H9 (cell line): ENCODE data around the gene RAB31. TPM values are rescaled to one million over a fixed set of nuclear protein-coding genes. Genes with fewer than 3 reads are reported as not detected.

Experiments used
- DNase-seq: peaks from one replicate; pipeline ENCODE4 v3.0.0-alpha.2; 2017
- H2AFZ ChIP-seq: one replicate; pipeline ENCODE4 v1.6.1; 2013; ENCODE audit warnings: mild to moderate bottlenecking, low read length, control low read depth, moderate library complexity
- H2AK5ac ChIP-seq: 2 replicates; pipeline ENCODE4 v1.6.1; 2013; ENCODE audit warnings: low read length, control low read depth, mixed read lengths; ENCODE audit not compliant: insufficient read length
- H2BK120ac ChIP-seq: one replicate; pipeline ENCODE4 v1.6.1; 2013; ENCODE audit warnings: low read depth, mild to moderate bottlenecking, low read length, control low read depth, inconsistent platforms; ENCODE audit not compliant: poor library complexity, severe bottlenecking
- H2BK12ac ChIP-seq: 2 replicates; pipeline ENCODE4 v1.6.1; 2013; ENCODE audit warnings: low read length, control low read depth, mixed read lengths, low read depth; ENCODE audit not compliant: insufficient read length
- H2BK15ac ChIP-seq: 2 replicates; pipeline ENCODE4 v1.6.1; 2013; ENCODE audit warnings: low read depth, low read length, control low read depth
- H2BK20ac ChIP-seq: one replicate; pipeline ENCODE4 v1.6.1; 2013; ENCODE audit warnings: low read depth, mild to moderate bottlenecking, low read length, control low read depth, inconsistent platforms; ENCODE audit not compliant: poor library complexity, severe bottlenecking
- H2BK5ac ChIP-seq: 2 replicates; pipeline ENCODE4 v1.6.1; 2013; ENCODE audit warnings: low read length, control low read depth, mixed read lengths; ENCODE audit not compliant: insufficient read length
- H3K14ac ChIP-seq: 2 replicates; pipeline ENCODE4 v1.6.1; 2013; ENCODE audit warnings: low read length, control low read depth; ENCODE audit not compliant: insufficient read depth
- H3K18ac ChIP-seq: 2 replicates; pipeline ENCODE4 v1.6.1; 2013; ENCODE audit warnings: low read depth, mild to moderate bottlenecking, mixed read lengths, low read length, control low read depth; ENCODE audit not compliant: insufficient read length
- H3K23ac ChIP-seq: 2 replicates; pipeline ENCODE4 v1.6.1; 2013; ENCODE audit warnings: low read length, control low read depth, mixed read lengths, low read depth; ENCODE audit not compliant: insufficient read length
- H3K23me2 ChIP-seq: 2 replicates; pipeline ENCODE4 v1.6.1; 2013; ENCODE audit warnings: low read depth, mild to moderate bottlenecking, mixed read lengths, low read length, control low read depth; ENCODE audit not compliant: insufficient read length, poor library complexity, severe bottlenecking
- H3K27ac ChIP-seq: 2 replicates; pipeline ENCODE4 v1.5.1; 2013; ENCODE audit warnings: low read length, control low read depth, mixed read lengths, low read depth; ENCODE audit not compliant: insufficient read length
- H3K27me3 ChIP-seq: 2 replicates; pipeline ENCODE4 v1.6.1; 2013; ENCODE audit warnings: low read length, control low read depth, inconsistent platforms; ENCODE audit not compliant: insufficient read depth
- H3K4ac ChIP-seq: 2 replicates; pipeline ENCODE4 v1.6.1; 2013; ENCODE audit warnings: low read depth, mild to moderate bottlenecking, control low read depth, inconsistent platforms, low read length, moderate library complexity
- H3K4me1 ChIP-seq: 2 replicates; pipeline ENCODE4 v1.6.1; 2013; ENCODE audit warnings: low read length, control low read depth, inconsistent platforms; ENCODE audit not compliant: insufficient read depth
- H3K4me2 ChIP-seq: 2 replicates; pipeline ENCODE4 v1.6.1; 2013; ENCODE audit warnings: low read length, control low read depth, mixed read lengths; ENCODE audit not compliant: insufficient read length, insufficient read depth
- H3K56ac ChIP-seq: 2 replicates; pipeline ENCODE4 v1.6.1; 2013; ENCODE audit warnings: low read depth, mild to moderate bottlenecking, mixed read lengths, low read length, control low read depth; ENCODE audit not compliant: insufficient read length
- H3K79me1 ChIP-seq: 2 replicates; pipeline ENCODE4 v1.6.1; 2013; ENCODE audit warnings: low read depth, mild to moderate bottlenecking, moderate library complexity, low read length, control low read depth, inconsistent platforms; ENCODE audit not compliant: insufficient read depth, poor library complexity, severe bottlenecking
- H3K79me2 ChIP-seq: 2 replicates; pipeline ENCODE4 v1.6.1; 2013; ENCODE audit warnings: low read length, control low read depth, inconsistent platforms; ENCODE audit not compliant: insufficient read depth
- H3K9ac ChIP-seq: 2 replicates; pipeline ENCODE4 v1.6.1; 2013; ENCODE audit warnings: low read length, control low read depth, mixed read lengths; ENCODE audit not compliant: insufficient read length; ENCODE audit errors: extremely low read depth
- H3K9me3 ChIP-seq: one replicate; pipeline ENCODE4 v1.6.1; 2013; ENCODE audit warnings: low read depth, low read length, inconsistent platforms; ENCODE audit not compliant: control insufficient read depth
- H3T11ph ChIP-seq: one replicate; pipeline ENCODE4 v1.6.1; 2013; ENCODE audit warnings: mild to moderate bottlenecking, low read length, control low read depth, inconsistent platforms
- H4K20me1 ChIP-seq: one replicate; pipeline ENCODE4 v1.6.1; 2013; ENCODE audit not compliant: control insufficient read depth, insufficient read length, insufficient read depth
- H4K5ac ChIP-seq: 2 replicates; pipeline ENCODE4 v1.6.1; 2013; ENCODE audit warnings: low read depth, mild to moderate bottlenecking, mixed read lengths, low read length, control low read depth; ENCODE audit not compliant: insufficient read length
- H4K8ac ChIP-seq: replicated peaks from 2 replicates; pipeline ENCODE4 v1.6.1; 2013; ENCODE audit warnings: low read length, control low read depth, mixed read lengths, low read depth; ENCODE audit not compliant: insufficient read length
- H4K91ac ChIP-seq: 2 replicates; pipeline ENCODE4 v1.6.1; 2013; ENCODE audit warnings: low read depth, mild to moderate bottlenecking, moderate library complexity, mixed read lengths, low read length, control low read depth; ENCODE audit not compliant: insufficient read length
- H3K27ac Mint-ChIP-seq, 3 experiments: 2 replicates in 2 of 3; 3 replicates in 1 of 3; pipeline ENCODE4 v1.8.0; 2020 to 2021; ENCODE audit warnings: mixed read lengths in 3 of 3, mild to moderate bottlenecking in 1 of 3, moderate library complexity in 1 of 3
- H3K27me3 Mint-ChIP-seq: 2 replicates; pipeline ENCODE4 v1.8.0; 2021; ENCODE audit warnings: low read depth, mild to moderate bottlenecking, moderate library complexity, mixed read lengths
- H3K36me3 Mint-ChIP-seq, 3 experiments: 2 replicates in 2 of 3; 3 replicates in 1 of 3; pipeline ENCODE4 v1.8.0; 2020 to 2021; ENCODE audit warnings: low read depth in 3 of 3, mixed read lengths in 3 of 3; ENCODE audit not compliant: insufficient read depth in 1 of 3
- H3K4me1 Mint-ChIP-seq, 2 experiments: 2 replicates each; pipeline ENCODE4 v1.8.0; 2020; ENCODE audit warnings: mixed read lengths in 2 of 2
- H3K4me3 Mint-ChIP-seq, 2 experiments: 2 replicates in 1 of 2; 3 replicates in 1 of 2; pipeline ENCODE4 v1.8.0; 2020 to 2021; ENCODE audit warnings: mild to moderate bottlenecking in 2 of 2, mixed read lengths in 2 of 2, moderate library complexity in 1 of 2
- H3K9me3 Mint-ChIP-seq, 2 experiments: 2 replicates in 1 of 2; 3 replicates in 1 of 2; pipeline ENCODE4 v1.8.0; 2020; ENCODE audit warnings: mild to moderate bottlenecking in 2 of 2, mixed read lengths in 2 of 2, moderate library complexity in 1 of 2
- CTCF ChIP-seq: fragments of 200-600 bp; sonication (generic); conservative IDR thresholded peaks from 3 replicates; pipeline ENCODE4 v1.8.0; 2021; ENCODE audit warnings: antibody characterized with exemption, mild to moderate bottlenecking
- WGBS: extraction: QIAGEN DNeasy Blood & Tissue Kit; methylation state at CpG from one replicate; pipeline ENCODE4 v1.1.7; 2013; ENCODE audit warnings: missing lambda C conversion rate, low lambda C conversion rate, mixed read lengths; ENCODE audit not compliant: insufficient read length; ENCODE audit errors: extremely low coverage; 5-methylcytosine and 5-hydroxymethylcytosine counted together
- total RNA-seq: library from RNA; stranded (reverse); gene quantifications from 2 replicates; pipeline ENCODE4 v1.2.1, GENCODE V29; 2021

RAB31 gene
- total RNA-seq, 1 experiment from 2014 or later = 22.4 TPM

DNA sequence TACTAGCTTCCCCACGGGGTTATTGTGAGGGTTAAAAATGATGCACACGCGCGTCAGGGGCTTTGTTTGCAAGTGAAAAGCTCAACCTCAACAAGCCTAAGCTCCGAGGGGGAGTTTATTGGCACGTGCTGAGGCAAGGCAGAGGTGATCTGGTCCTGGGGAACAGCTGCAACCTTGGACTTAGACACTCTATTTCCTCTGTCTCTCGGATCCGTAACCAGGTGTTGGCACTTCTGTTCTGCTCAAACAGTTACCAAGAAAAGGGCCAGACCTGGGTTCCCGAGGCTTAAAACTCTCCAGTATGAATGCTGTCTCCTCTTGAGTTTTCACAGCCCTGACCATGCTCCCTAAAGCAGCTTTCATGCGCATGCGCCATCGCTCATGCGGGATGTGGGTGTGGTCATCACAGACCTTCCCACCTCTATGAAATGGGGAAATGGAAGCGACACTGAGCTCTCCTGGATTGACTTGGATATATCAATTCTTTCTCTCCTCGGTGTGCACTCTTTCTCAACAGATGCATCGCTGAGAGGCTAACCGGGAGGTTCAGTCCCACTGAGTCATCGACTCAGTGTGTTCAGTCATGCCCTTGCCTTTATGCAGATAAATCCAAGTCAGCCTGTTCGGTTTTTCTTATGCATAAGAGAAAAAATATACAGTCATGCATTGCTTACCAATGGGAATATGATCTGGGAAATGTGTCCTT is 19.9 kb upstream of the RAB31 start:
- Histone ChIP-seq H3K79me1 (no peaks in the 10 kb centered on the region), H3K23me2 (no peaks in the 10 kb centered on the region), H4K5ac (no peak overlapping the region), H4K91ac (no peak overlapping the region), H3K14ac (no peak overlapping the region), H2AK5ac (no peak overlapping the region), H3K27ac (no peak overlapping the region), H3K9ac (no peak overlapping the region), H3K23ac (no peak overlapping the region), H3K9me3 (no peaks in the 10 kb centered on the region), H3K4ac (no peak overlapping the region), H2BK12ac (no peak overlapping the region), H4K20me1 (no peaks in the 10 kb centered on the region), H3K18ac (no peak overlapping the region), H2BK15ac (no peak overlapping the region), H3K79me2 (no peaks in the 10 kb centered on the region), H3K27me3 (no peaks in the 10 kb centered on the region), H2BK120ac (no peak overlapping the region), H3K4me2 (no peak overlapping the region), H4K8ac (no peak overlapping the region), H2AFZ (no peak overlapping the region), H3K4me1 (peaks cover 7% of the 10 kb centered on the region; the same call in 1 of the 2 replicates), H3T11ph (no peak overlapping the region), H2BK5ac (no peak overlapping the region), H2BK20ac (no peak overlapping the region), H3K56ac (no peak overlapping the region)
- no peaks in the 10 kb centered on the region for H3K36me3 Mint-ChIP-seq
- WGBS = no CpG with 5 or more reads among the region's 19 CpGs
- H3K4me1 Mint-ChIP-seq = peaks cover 20 to 22% of the 10 kb centered on the region in 2 experiments
- TF ChIP-seq CTCF = no peak
- peaks cover 4% of the 10 kb centered on the region for H3K27me3 Mint-ChIP-seq
- DNase-seq = no peak
- H3K9me3 Mint-ChIP-seq = no peaks in the 10 kb centered on the region; a peak in 1 of 5 replicates
- H3K27ac Mint-ChIP-seq = no peak overlapping the region
- no peak overlapping the region; a peak in 1 of 5 replicates for H3K4me3 Mint-ChIP-seq
